ENCODE data around the gene C14orf39.
"Not testable (repeated sequence)": the region's sequence is repeated elsewhere in the genome, so short reads cannot be mapped to it uniquely, and the experiment has no call there.

Gene C14orf39

DNA sequence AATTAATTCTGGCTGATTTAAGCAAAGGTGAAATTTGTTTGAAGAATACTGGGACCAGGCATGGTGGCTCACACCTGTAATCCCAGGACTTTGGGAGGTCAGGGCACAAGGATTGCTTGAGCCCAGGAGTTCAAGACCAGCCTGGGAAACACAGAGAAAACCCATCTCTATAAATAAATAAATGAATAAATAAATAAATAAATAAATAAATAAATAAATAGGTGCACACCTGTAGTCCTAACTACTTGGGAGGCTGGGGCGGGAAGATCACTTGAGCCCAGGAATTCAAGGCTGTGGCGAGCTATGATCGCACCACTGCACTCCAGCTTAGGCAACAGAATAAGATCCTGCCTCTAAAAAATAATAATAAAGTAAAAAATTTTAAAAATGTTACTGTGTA lies 4.4 kb upstream of the C14orf39 start:
- no peak for DNase-seq

DNA sequence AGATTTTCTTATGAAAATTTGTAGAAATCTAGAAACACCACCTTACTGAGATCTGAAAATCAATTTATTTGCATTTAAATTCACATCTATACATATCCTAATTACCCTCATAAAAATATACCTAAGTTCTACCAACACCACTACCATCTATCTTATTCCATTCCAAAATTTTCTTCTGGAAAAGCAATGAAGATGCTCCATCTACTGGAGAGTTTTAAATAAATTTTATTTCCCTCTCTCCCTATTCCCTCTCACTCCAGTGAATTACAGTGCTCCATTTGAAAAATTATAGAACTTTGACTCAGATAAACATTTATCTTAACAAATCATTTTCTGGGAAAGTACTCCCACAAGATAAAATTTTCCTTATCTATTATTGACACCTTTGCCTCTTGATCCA lies 2.3 kb upstream of the C14orf39 start:
- DNase-seq: no peak

GRCh38 chr14:60487211-60487610 lies 1.3 kb upstream of the C14orf39 start:
- DNase-seq: no peak

DNA sequence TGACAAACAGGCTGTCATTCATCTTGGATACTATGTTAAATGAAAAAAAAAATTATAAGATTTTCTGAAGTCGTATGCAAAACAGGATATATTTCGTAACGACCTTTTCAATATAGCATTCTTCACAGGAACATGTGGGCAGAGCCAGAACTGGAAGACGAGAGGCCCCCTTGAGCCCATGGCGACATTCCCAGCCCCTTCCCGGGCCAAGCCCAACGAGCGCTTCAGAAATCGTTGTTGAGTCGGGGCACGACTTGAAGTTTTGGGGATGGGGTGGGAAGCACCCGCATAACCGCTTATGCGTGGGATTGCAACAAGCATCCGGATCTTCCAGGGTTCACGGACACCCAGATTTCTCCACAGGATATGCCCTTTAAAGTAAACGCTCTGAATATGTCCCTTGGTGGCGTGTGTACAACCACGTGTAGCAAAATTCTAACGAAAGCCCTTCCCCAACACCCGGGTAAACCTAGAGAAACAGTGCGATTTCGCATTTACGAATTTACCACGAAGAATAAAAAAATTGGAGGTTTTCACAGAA lies 736 bp downstream of the C14orf39 start:
- DNase-seq: no peak

GRCh38 chr14:60482743-60483142 lies 3.1 kb downstream of the C14orf39 start:
- DNase-seq: no peak

- not testable (repeated sequence) for DNase-seq
Measured at GRCh38 chr14:60480248-60480647, 5.6 kb downstream of the C14orf39 start.

DNA sequence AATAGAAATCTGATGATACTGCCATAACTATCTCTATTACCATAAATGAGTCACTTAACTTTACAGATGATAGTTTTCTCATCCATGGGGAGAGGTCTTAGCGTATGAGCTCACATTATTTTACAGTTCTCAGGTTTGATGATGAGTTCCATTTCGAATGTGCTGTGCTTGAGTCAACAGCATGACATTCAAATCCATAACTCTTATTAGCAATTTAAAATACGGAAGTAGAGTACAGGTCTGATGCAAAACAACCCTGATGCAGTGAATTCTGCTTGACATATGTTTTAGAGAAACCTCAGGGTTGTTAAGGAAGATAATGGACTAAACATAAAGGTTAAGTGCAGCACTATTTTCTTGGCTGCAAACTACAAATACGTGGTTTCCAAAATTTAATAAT lies 30.0 kb downstream of the C14orf39 start:
- DNase-seq: no peak

DNA sequence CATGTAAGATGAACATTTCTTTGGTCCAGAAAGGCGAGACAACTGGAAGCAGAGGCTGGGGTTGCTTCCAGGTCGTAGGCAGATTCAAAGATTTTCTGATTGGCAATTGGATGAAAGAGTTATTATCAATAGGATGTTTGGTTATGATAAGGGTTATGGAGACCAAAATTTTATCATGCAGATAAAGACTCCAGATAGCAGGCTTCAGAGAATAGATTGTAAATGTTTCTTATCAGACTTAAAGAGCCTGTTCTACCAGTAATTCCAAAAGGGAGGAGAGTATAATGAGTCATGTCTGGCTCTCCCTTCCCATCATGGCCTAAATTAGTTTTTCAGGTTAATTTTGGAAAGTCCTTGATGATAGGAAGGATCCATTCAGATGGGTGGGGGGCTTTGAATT lies 55.6 kb downstream of the C14orf39 start:
- no peak for DNase-seq

GRCh38 chr14:60420050-60420449 lies 65.8 kb downstream of the C14orf39 start:
- DNase-seq: no peak

GRCh38 chr14:60397550-60397949 lies 88.3 kb downstream of the C14orf39 start:
- not testable (repeated sequence) for DNase-seq

DNA sequence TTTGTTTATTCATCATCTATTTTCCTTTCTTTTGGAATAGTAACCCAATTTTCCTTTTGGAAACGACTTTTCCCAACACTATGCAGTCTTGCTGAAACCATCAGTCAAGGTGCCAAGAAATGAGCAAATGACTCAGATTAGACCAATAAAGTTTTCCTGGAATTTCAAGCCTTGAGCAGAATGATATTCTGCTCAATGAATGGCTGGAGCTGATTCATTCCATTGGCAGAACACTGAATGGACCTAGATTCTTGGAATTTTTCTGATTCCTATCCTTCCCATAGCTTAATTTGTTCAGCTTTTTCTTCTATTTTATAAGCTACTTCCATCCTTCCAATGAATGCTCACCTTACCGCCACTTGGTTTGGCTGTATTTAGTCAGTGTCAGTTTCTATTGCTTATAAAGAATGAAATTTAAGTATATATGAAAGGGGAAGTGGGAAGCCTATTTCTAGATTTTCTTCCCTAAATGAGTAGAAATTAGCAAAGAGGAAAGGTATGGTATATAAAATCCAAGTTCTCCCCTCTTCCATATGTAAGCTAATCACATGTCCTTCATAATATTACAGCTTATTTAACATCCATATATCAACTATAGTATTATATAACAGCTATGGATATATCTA lies 89.0 kb downstream of the C14orf39 start:
- DNase-seq: no peak
